HL-60 (cell line): Measurements from ENCODE around the gene MYPN.

Source experiments
- DNase-seq, 2 experiments: peaks; one replicate each; pipeline ENCODE4 v3.0.0-alpha.2; 2010 to 2020; ENCODE audit warnings: low read depth in 1 of 2, low spot score in 1 of 2
- H3K27ac ChIP-seq: fragments of 250-450 bp; sonication (Bioruptor Pico); replicated peaks from 2 replicates; pipeline ENCODE4 v1.5.1; 2020; ENCODE audit warnings: mild to moderate bottlenecking, moderate library complexity
- H3K27me3 ChIP-seq: fragments of 250-450 bp; sonication (Bioruptor Pico); 2 replicates; pipeline ENCODE4 v1.5.1; 2021; ENCODE audit warnings: mild to moderate bottlenecking, moderate library complexity; ENCODE audit not compliant: insufficient read depth, poor library complexity, severe bottlenecking
- H3K4me3 ChIP-seq: replicated peaks from 2 replicates; pipeline ENCODE4 v1.5.1; 2011; ENCODE audit warnings: mild to moderate bottlenecking, control low read depth, low read length; ENCODE audit not compliant: insufficient read depth
- GABPA ChIP-seq: IDR thresholded peaks from 2 replicates; pipeline ENCODE4 v1.6.1; 2012; ENCODE audit warnings: low read depth
- POLR2AphosphoS5 ChIP-seq: IDR thresholded peaks from 2 replicates; pipeline ENCODE4 v1.6.1; 2012; ENCODE audit warnings: low read depth
- SPI1 ChIP-seq: IDR thresholded peaks from 2 replicates; pipeline ENCODE4 v1.6.1; 2012; ENCODE audit warnings: low read depth, mild to moderate bottlenecking, borderline replicate concordance
- TF ChIP-seq, protein P1 (sequence below): IDR thresholded peaks from one replicate; pipeline ENCODE4 v1.5.1; 2011; ENCODE audit warnings: low read length, control low read depth, inconsistent platforms; ENCODE audit not compliant: insufficient read depth
- TF ChIP-seq, protein P2 (sequence below): IDR thresholded peaks from 2 replicates; pipeline ENCODE4 v1.6.1; 2012; ENCODE audit warnings: low read depth; ENCODE audit not compliant: insufficient replicate concordance

Gene MYPN

DNA sequence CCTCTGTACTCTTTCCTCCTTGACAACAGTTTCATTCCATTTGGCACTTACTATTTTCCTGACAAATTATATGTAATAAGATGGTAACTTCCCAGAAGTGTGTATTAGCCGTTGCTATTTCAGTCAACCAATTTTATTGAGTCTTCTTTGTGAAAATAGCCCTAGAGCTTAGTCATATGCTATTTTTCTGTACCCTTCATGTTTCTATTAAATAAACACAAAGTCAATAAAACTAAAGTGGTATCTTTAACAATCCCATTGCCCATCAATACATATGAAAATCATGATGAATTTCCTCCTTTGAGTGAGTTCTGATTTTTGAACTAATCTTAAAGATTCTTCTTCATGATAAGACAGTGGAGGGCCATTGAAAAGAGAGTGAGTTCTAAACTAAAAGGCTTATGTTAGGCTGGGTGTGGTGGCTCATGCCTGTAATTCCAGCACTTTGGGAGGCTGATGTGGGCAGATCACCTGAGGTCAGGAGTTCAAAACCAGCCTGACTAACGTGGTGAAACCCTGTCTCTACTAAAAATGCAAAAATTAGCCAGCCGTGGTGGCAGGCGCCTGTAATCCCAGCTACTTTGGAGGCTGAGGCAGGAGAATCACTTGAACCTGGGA is 5.9 kb upstream of the MYPN start:
- Histone ChIP-seq H3K27me3 (no peaks in the 10 kb centered on the region), H3K27ac (no peak overlapping the region), H3K4me3 (no peak overlapping the region)
- no peak for TF ChIP-seq POLR2AphosphoS5
- TF ChIP-seq, protein P1, sequence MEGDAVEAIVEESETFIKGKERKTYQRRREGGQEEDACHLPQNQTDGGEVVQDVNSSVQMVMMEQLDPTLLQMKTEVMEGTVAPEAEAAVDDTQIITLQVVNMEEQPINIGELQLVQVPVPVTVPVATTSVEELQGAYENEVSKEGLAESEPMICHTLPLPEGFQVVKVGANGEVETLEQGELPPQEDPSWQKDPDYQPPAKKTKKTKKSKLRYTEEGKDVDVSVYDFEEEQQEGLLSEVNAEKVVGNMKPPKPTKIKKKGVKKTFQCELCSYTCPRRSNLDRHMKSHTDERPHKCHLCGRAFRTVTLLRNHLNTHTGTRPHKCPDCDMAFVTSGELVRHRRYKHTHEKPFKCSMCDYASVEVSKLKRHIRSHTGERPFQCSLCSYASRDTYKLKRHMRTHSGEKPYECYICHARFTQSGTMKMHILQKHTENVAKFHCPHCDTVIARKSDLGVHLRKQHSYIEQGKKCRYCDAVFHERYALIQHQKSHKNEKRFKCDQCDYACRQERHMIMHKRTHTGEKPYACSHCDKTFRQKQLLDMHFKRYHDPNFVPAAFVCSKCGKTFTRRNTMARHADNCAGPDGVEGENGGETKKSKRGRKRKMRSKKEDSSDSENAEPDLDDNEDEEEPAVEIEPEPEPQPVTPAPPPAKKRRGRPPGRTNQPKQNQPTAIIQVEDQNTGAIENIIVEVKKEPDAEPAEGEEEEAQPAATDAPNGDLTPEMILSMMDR: no peak
- TF ChIP-seq GABPA: no peak
- TF ChIP-seq, protein P2, sequence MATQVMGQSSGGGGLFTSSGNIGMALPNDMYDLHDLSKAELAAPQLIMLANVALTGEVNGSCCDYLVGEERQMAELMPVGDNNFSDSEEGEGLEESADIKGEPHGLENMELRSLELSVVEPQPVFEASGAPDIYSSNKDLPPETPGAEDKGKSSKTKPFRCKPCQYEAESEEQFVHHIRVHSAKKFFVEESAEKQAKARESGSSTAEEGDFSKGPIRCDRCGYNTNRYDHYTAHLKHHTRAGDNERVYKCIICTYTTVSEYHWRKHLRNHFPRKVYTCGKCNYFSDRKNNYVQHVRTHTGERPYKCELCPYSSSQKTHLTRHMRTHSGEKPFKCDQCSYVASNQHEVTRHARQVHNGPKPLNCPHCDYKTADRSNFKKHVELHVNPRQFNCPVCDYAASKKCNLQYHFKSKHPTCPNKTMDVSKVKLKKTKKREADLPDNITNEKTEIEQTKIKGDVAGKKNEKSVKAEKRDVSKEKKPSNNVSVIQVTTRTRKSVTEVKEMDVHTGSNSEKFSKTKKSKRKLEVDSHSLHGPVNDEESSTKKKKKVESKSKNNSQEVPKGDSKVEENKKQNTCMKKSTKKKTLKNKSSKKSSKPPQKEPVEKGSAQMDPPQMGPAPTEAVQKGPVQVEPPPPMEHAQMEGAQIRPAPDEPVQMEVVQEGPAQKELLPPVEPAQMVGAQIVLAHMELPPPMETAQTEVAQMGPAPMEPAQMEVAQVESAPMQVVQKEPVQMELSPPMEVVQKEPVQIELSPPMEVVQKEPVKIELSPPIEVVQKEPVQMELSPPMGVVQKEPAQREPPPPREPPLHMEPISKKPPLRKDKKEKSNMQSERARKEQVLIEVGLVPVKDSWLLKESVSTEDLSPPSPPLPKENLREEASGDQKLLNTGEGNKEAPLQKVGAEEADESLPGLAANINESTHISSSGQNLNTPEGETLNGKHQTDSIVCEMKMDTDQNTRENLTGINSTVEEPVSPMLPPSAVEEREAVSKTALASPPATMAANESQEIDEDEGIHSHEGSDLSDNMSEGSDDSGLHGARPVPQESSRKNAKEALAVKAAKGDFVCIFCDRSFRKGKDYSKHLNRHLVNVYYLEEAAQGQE: no peak
- TF ChIP-seq SPI1: no peak
- no peak for DNase-seq

DNA sequence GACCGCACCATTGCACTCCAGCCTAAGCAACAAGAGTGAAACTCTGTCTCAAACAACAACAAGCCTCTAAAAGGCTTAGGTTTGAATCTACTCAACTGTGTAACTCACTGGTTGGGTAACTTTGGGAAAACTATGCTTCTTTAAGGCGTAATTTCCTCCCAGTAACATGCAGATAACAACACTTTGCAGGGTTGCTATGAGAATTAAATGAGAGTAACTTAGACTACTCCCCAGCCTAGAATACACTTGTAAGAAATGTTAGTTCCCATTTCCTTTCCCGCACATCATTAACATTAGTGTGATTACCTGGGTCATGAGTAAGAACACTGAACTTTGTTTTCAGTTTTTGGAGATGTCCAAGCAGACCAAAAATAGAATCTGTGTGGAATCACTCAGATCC is 5.4 kb upstream of the MYPN start:
- no peak overlapping the region for H3K27ac ChIP-seq
- no peak overlapping the region for H3K4me3 ChIP-seq
- H3K27me3 ChIP-seq: no peaks in the 10 kb centered on the region
- TF ChIP-seq POLR2AphosphoS5 (no peak), SPI1 (no peak), GABPA (no peak)
- TF ChIP-seq, protein P2: no peak
- TF ChIP-seq, protein P1: no peak
- no peak for DNase-seq

DNA sequence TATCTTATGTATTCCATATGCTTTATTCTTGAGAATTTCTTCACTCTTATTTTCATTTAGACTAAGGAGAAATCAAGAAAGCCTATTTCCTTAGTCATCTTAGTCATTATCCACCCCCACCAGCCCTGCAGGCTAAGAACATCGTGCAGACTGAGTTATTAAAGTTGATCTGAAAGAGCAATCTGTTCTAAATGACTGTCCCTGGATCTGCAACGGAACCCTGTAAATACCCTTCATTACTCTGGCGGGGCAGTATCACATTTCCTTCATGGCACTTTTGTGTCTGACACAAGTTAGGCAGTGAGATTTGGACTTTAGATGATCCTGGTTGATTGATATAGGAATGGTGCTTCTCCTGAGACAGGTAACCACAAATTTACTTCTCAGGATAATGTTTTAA is 3.5 kb upstream of the MYPN start:
- H3K4me3 ChIP-seq: no peak overlapping the region
- H3K27ac ChIP-seq: no peak overlapping the region
- H3K27me3 ChIP-seq: no peaks in the 10 kb centered on the region
- DNase-seq: no peak
- TF ChIP-seq, protein P2: no peak
- TF ChIP-seq SPI1 (no peak), GABPA (no peak), POLR2AphosphoS5 (no peak)
- TF ChIP-seq, protein P1: no peak
